ENCODE data around the gene AKR7A2.

DNA sequence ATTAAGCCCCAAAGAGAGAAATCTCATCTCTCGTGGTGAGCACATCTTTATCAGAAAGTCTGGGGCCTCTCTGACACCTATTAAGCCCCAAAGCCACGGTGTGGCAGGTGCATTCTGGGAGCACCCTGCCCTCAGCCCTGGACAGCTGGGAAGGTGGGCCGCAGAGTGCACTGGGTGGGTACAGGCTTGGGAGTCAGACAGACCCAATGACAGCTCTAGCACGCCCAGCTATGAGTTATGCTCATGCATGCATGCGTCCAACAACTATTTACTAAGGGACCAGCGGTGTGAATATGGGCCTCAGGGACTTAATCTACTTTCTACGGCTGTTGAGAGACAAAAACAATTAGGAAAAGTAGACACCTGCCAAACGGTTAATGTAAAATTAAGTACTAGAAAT, 46.8 kb upstream of the AKR7A2 start:
- TF ChIP-seq, protein P1, sequence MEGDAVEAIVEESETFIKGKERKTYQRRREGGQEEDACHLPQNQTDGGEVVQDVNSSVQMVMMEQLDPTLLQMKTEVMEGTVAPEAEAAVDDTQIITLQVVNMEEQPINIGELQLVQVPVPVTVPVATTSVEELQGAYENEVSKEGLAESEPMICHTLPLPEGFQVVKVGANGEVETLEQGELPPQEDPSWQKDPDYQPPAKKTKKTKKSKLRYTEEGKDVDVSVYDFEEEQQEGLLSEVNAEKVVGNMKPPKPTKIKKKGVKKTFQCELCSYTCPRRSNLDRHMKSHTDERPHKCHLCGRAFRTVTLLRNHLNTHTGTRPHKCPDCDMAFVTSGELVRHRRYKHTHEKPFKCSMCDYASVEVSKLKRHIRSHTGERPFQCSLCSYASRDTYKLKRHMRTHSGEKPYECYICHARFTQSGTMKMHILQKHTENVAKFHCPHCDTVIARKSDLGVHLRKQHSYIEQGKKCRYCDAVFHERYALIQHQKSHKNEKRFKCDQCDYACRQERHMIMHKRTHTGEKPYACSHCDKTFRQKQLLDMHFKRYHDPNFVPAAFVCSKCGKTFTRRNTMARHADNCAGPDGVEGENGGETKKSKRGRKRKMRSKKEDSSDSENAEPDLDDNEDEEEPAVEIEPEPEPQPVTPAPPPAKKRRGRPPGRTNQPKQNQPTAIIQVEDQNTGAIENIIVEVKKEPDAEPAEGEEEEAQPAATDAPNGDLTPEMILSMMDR (IDR thresholded peaks at IDR 0.05): no peak
- TF ChIP-seq POLR2A (IDR thresholded peaks at IDR 0.05): no peak

All from vagina (tissue), 2 donors.